GM12875 (cell line): ENCODE measurements around the gene LCN15.
"Not testable (repeated sequence)": the region's sequence is repeated elsewhere in the genome, so short reads cannot be mapped to it uniquely, and the experiment has no call there.

Experiments used
- H3K4me3 ChIP-seq: one replicate; pipeline ENCODE4 v1.5.1; 2011; ENCODE audit warnings: low read depth, low read length, control low read depth
- CTCF ChIP-seq: IDR thresholded peaks from 2 replicates; pipeline ENCODE4 v1.5.1; 2011; ENCODE audit warnings: low read depth, mild to moderate bottlenecking, control low read depth, inconsistent platforms, low read length, moderate library complexity, borderline replicate concordance; ENCODE audit not compliant: insufficient read depth

LCN15 gene

DNA sequence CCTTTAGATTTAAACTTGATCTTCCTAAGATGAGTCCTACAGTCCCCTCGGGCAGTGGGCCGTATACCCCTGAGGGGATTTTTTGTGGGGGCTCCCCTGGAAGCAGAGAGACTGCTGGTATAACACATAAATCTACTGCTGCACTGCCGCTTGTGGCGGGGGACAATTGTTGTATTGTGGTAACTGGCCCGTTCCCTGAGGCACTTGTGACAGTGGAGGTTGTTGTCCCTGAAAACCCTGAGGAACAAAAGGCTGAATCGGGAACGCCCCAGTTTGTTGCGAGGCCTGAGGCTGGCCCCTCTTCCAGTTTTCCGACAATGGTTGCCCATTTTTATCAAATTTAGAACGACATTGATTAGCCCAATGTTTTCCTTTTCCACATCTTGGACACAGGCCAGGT, 22.1 kb upstream of the LCN15 start:
- no peak for TF ChIP-seq CTCF
- H3K4me3 ChIP-seq: no peak overlapping the region

GRCh38 chr9:136785565-136786355, 21.4 kb upstream of the LCN15 start:
- not testable (repeated sequence) for H3K4me3 ChIP-seq

DNA sequence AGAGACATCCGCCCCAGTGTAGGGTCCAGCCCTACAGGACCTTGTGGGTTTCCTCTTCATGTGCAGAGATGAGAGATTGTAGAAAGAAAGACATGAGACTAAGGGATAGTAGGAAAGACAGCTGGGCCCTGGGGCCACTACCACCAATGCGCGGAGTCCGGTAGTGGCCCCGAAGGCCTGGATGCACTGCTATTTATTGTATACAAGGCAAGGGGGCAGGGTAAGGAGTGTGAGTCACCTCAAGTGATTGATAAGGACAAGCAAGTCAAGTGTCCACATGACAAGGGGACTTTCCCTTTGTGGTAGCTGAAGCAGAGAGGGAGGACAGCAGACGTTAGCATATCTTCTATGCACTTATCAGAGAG, 20.7 kb upstream of the LCN15 start:
- no peak for TF ChIP-seq CTCF
- no peak overlapping the region for H3K4me3 ChIP-seq

- 0 out of 2 replicates have a peak, but pooled peaks have one; percentile 15 for TF ChIP-seq CTCF
- no peak overlapping the region for H3K4me3 ChIP-seq
Observed at GRCh38 chr9:136784249-136784996, 20.1 kb upstream of the LCN15 start.

DNA sequence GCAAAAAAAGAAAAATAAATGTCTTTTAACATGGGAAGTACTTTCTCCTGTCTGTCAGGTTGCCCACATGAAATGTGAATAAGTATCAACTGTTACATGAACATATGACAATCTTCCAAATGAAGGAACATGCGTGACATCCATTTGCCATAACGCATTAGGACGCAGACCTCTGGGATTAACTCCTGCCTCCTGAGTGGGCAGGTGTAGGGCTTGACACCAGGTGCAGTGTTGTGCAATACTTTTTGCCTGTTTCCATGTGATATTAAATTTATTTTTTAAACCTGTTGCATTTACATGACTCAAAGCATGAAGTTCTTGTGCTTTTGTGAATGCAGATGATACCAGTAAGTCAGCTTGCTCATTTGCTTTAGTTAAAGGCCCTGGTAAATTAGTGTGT, 18.1 kb upstream of the LCN15 start:
- no peak overlapping the region for H3K4me3 ChIP-seq
- no peak for TF ChIP-seq CTCF

GRCh38 chr9:136779808-136780207, 15.5 kb upstream of the LCN15 start:
- no peak for TF ChIP-seq CTCF
- no peak overlapping the region for H3K4me3 ChIP-seq

DNA sequence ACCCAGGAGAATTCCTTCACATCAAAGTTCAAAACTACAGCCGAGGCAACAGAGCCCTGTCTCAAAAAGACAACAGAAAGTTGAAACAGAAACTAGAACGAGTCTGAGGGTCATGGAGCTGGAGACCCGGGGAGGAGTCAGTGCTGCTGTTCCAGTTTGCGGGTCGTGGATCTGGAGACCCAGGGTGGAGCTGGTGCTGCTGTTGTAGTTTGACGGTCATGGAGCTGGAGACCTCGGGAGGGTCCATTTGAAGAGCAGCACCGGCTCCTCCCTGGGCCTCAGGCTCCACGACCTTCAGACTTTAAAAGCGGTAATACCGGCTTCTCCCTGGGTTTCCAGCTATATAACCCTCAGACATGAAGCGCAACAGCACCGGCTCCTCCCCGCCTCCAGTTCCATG, 13.0 kb upstream of the LCN15 start:
- no peak for TF ChIP-seq CTCF
- H3K4me3 ChIP-seq: no peak overlapping the region

GRCh38 chr9:136776947-136777346, 12.6 kb upstream of the LCN15 start:
- H3K4me3 ChIP-seq: no peak overlapping the region
- no peak for TF ChIP-seq CTCF
